ENCODE results near the gene ADAT3.

Gene ADAT3

GRCh38 chr19:1931445-1931844, 26.2 kb downstream of the ADAT3 start:
- no peaks in the 10 kb centered on the region; the same call in 1 of the 2 replicates for H4K20me1 ChIP-seq (ENCODE audit: insufficient read depth, low read length)
- no peak for TF ChIP-seq EZH2 (IDR thresholded peaks at IDR 0.05; ENCODE audit: borderline replicate concordance, low read depth, low read length, severe bottlenecking)
- TF ChIP-seq, protein P1, sequence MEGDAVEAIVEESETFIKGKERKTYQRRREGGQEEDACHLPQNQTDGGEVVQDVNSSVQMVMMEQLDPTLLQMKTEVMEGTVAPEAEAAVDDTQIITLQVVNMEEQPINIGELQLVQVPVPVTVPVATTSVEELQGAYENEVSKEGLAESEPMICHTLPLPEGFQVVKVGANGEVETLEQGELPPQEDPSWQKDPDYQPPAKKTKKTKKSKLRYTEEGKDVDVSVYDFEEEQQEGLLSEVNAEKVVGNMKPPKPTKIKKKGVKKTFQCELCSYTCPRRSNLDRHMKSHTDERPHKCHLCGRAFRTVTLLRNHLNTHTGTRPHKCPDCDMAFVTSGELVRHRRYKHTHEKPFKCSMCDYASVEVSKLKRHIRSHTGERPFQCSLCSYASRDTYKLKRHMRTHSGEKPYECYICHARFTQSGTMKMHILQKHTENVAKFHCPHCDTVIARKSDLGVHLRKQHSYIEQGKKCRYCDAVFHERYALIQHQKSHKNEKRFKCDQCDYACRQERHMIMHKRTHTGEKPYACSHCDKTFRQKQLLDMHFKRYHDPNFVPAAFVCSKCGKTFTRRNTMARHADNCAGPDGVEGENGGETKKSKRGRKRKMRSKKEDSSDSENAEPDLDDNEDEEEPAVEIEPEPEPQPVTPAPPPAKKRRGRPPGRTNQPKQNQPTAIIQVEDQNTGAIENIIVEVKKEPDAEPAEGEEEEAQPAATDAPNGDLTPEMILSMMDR (IDR thresholded peaks at IDR 0.05; ENCODE audit: borderline replicate concordance, extremely low read depth, low read length, poor library complexity, severe bottlenecking): no peak

GRCh38 chr19:1932395-1932794, 27.2 kb downstream of the ADAT3 start:
- Histone ChIP-seq H3K27ac (ENCODE audit: low read length) (no peak overlapping the region), H3K4me2 (ENCODE audit: insufficient read depth, low read length) (no peak overlapping the region), H3K27me3 (ENCODE audit: insufficient read depth, low read length, poor library complexity) (no peaks in the 10 kb centered on the region), H2AFZ (ENCODE audit: low read depth, low read length) (no peak overlapping the region), H3K4me1 (ENCODE audit: insufficient read depth, low read length) (peaks cover 16% of the 10 kb centered on the region), H3K9ac (ENCODE audit: low read depth, low read length) (no peak overlapping the region), H3K9me3 (ENCODE audit: insufficient read depth, low read length, severe bottlenecking) (no peaks in the 10 kb centered on the region), H3K79me2 (ENCODE audit: insufficient read depth, low read length) (no peaks in the 10 kb centered on the region), H4K20me1 (ENCODE audit: insufficient read depth, low read length) (no peaks in the 10 kb centered on the region; the same call in 1 of the 2 replicates), H3K4me3 (ENCODE audit: low read depth in 1 of 2, low read length in 2 of 2) (no peak overlapping the region), H3K36me3 (ENCODE audit: insufficient read depth, low read length) (no peaks in the 10 kb centered on the region)
- ATAC-seq (ENCODE audit: insufficient read depth, low read depth) (no peak), DNase-seq (no peak)
- TF ChIP-seq, protein P1 (IDR thresholded peaks at IDR 0.05; ENCODE audit: borderline replicate concordance, extremely low read depth, low read length, poor library complexity, severe bottlenecking): no peak
- no peak for TF ChIP-seq EZH2 (IDR thresholded peaks at IDR 0.05; ENCODE audit: borderline replicate concordance, low read depth, low read length, severe bottlenecking)

More at GRCh38 chr19:1931445-1931844, 26.2 kb downstream of the ADAT3 start:
- Histone ChIP-seq H3K9ac (ENCODE audit: low read depth, low read length) (no peak overlapping the region), H3K36me3 (ENCODE audit: insufficient read depth, low read length) (no peaks in the 10 kb centered on the region), H3K4me3 (ENCODE audit: low read depth in 1 of 2, low read length in 2 of 2) (no peak overlapping the region), H3K79me2 (ENCODE audit: insufficient read depth, low read length) (no peaks in the 10 kb centered on the region), H2AFZ (ENCODE audit: low read depth, low read length) (no peak overlapping the region), H3K27ac (ENCODE audit: low read length) (no peak overlapping the region), H3K4me1 (ENCODE audit: insufficient read depth, low read length) (peaks cover 16% of the 10 kb centered on the region), H3K9me3 (ENCODE audit: insufficient read depth, low read length, severe bottlenecking) (no peaks in the 10 kb centered on the region), H3K4me2 (ENCODE audit: insufficient read depth, low read length) (no peak overlapping the region), H3K27me3 (ENCODE audit: insufficient read depth, low read length, poor library complexity) (no peaks in the 10 kb centered on the region)
- ATAC-seq (ENCODE audit: insufficient read depth, low read depth) (no peak), DNase-seq (no peak)

DNA sequence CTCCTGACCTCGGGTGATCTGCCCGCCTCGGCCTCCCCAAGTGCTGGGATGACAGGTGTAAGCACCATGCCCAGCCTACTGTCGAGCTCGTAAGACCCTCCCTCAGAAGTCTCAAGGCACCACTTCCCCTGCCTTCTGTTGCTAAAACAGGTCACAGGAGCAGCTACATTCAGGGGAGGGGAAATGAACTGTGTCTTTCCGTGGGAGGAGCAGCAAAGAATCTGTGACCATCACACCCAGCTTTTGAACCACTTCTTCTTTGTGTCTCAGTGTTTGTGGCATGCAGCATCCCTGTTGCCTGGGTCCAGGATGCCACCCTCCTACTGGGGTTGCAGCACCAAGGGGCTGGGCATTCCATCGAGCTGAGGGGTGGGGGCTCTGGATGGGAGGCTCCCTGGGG, 28.0 kb downstream of the ADAT3 start:
- DNase-seq: no peak
- H3K27ac ChIP-seq (ENCODE audit: low read length): no peak overlapping the region
- H3K36me3 ChIP-seq (ENCODE audit: insufficient read depth, low read length): no peaks in the 10 kb centered on the region
- H3K27me3 ChIP-seq (ENCODE audit: insufficient read depth, low read length, poor library complexity): no peaks in the 10 kb centered on the region
- no peak overlapping the region for H3K4me2 ChIP-seq (ENCODE audit: insufficient read depth, low read length)
- no peak overlapping the region for H3K9ac ChIP-seq (ENCODE audit: low read depth, low read length)
- H2AFZ ChIP-seq (ENCODE audit: low read depth, low read length): no peak overlapping the region
- H3K9me3 ChIP-seq (ENCODE audit: insufficient read depth, low read length, severe bottlenecking): no peaks in the 10 kb centered on the region
- H4K20me1 ChIP-seq (ENCODE audit: insufficient read depth, low read length): no peaks in the 10 kb centered on the region; the same call in 1 of the 2 replicates
- H3K79me2 ChIP-seq (ENCODE audit: insufficient read depth, low read length): no peaks in the 10 kb centered on the region
- ATAC-seq (ENCODE audit: insufficient read depth, low read depth): no peak
- TF ChIP-seq, protein P1 (IDR thresholded peaks at IDR 0.05; ENCODE audit: borderline replicate concordance, extremely low read depth, low read length, poor library complexity, severe bottlenecking): no peak
- no peak for TF ChIP-seq EZH2 (IDR thresholded peaks at IDR 0.05; ENCODE audit: borderline replicate concordance, low read depth, low read length, severe bottlenecking)
- no peak overlapping the region for H3K4me3 ChIP-seq (ENCODE audit: low read depth in 1 of 2, low read length in 2 of 2)
- H3K4me1 ChIP-seq (ENCODE audit: insufficient read depth, low read length): peaks cover 13% of the 10 kb centered on the region

DNA sequence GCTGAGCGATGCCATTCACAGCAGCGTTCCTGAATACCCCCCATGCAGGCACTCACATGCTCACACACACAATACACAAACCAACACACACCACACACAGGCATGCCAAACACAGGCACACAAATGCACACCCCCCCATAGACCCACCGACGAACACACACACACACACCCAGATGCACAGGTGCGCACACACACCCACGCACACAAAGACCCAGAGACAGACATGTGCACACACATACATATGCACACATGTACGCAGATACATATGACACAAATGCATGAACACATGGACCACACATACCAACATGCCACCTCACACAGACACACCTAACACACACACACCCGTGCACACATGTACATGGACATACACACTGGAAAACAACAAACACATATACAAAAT, 28.7 kb downstream of the ADAT3 start:
- TF ChIP-seq EZH2 (IDR thresholded peaks at IDR 0.05; ENCODE audit: borderline replicate concordance, low read depth, low read length, severe bottlenecking): no peak
- TF ChIP-seq, protein P1 (IDR thresholded peaks at IDR 0.05; ENCODE audit: borderline replicate concordance, extremely low read depth, low read length, poor library complexity, severe bottlenecking): no peak
- Histone ChIP-seq H3K79me2 (ENCODE audit: insufficient read depth, low read length) (no peaks in the 10 kb centered on the region), H3K4me2 (ENCODE audit: insufficient read depth, low read length) (no peak overlapping the region), H3K27ac (ENCODE audit: low read length) (no peak overlapping the region), H3K27me3 (ENCODE audit: insufficient read depth, low read length, poor library complexity) (no peaks in the 10 kb centered on the region), H3K4me3 (ENCODE audit: low read depth in 1 of 2, low read length in 2 of 2) (no peak overlapping the region), H3K36me3 (ENCODE audit: insufficient read depth, low read length) (no peaks in the 10 kb centered on the region), H3K4me1 (ENCODE audit: insufficient read depth, low read length) (peaks cover 12% of the 10 kb centered on the region), H3K9ac (ENCODE audit: low read depth, low read length) (no peak overlapping the region), H3K9me3 (ENCODE audit: insufficient read depth, low read length, severe bottlenecking) (no peaks in the 10 kb centered on the region), H4K20me1 (ENCODE audit: insufficient read depth, low read length) (no peaks in the 10 kb centered on the region), H2AFZ (ENCODE audit: low read depth, low read length) (no peak overlapping the region)
- ATAC-seq (ENCODE audit: insufficient read depth, low read depth): no peak
- DNase-seq: no peak
